ENCODE data around the gene WDR70.

WDR70 gene

DNA sequence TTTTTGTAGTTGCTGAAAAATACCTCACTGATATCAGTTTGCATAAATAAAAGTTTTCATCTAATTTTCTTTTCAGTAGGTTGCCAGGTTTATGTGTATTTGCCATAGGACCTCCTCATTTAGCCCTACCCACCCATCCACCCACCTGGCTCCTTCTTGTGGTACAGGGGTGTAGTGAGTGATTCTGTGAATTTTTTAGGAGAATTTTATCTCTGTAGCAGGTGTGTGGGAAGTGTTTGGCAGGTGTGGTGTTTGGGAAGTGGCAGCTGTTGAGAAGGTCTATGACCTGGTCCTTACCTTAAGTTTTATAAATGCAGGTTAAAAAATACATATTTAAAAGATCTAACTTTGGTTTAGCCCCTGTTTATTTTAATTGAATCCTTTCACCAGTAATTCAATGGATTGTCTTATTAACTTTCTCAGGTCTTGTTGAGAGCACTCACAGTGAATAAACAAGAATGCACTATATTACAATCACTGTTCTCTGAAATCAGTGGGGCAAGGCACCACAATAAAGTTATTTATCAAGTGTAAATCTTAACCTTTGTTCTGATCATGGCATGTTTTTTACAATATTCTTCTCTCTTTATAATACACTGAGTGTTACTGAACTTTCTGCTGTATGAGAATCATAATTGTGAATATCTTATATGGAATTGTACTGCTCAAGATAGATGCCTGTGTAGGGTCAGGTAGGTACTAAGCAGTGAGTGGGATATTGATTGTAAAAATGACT is 189.1 kb downstream of the WDR70 start:
- Histone ChIP-seq H3K4me3 (replicated peaks; ENCODE audit: low read depth, low read length) (no peak overlapping the region), H3K36me3 (ENCODE audit: control insufficient read depth, insufficient read depth, low read length) (no peaks in the 10 kb centered on the region), H3K27me3 (replicated peaks; ENCODE audit: control insufficient read depth, insufficient read depth, low read length) (no peaks in the 10 kb centered on the region)
- TF ChIP-seq, protein P1, sequence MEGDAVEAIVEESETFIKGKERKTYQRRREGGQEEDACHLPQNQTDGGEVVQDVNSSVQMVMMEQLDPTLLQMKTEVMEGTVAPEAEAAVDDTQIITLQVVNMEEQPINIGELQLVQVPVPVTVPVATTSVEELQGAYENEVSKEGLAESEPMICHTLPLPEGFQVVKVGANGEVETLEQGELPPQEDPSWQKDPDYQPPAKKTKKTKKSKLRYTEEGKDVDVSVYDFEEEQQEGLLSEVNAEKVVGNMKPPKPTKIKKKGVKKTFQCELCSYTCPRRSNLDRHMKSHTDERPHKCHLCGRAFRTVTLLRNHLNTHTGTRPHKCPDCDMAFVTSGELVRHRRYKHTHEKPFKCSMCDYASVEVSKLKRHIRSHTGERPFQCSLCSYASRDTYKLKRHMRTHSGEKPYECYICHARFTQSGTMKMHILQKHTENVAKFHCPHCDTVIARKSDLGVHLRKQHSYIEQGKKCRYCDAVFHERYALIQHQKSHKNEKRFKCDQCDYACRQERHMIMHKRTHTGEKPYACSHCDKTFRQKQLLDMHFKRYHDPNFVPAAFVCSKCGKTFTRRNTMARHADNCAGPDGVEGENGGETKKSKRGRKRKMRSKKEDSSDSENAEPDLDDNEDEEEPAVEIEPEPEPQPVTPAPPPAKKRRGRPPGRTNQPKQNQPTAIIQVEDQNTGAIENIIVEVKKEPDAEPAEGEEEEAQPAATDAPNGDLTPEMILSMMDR (IDR thresholded peaks at IDR 0.05; ENCODE audit: insufficient read depth, low read length, poor library complexity, severe bottlenecking) = no peak
- no peak for DNase-seq (ENCODE audit: extremely low read depth, insufficient read length)

DNA sequence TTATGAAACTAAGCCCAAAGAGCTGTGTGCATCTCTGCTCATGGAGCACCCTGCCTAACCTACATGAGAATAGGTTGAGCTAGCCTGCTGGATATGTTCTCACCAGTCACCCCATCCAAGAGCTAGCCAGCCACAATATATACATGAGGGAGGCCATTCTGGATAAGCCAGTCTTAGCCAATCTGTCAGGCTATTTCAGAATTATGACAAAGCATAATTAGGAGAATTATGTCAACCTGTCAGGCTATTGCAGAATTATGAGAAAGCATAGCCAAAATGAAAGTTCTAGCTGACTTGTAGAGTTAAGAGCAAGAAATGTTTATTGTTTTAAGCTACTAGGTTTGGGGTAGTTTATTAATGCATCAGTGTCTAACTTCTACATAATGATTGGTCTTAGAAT is 189.8 kb downstream of the WDR70 start:
- Histone ChIP-seq H3K4me3 (replicated peaks; ENCODE audit: low read depth, low read length) (no peak overlapping the region), H3K36me3 (ENCODE audit: control insufficient read depth, insufficient read depth, low read length) (no peaks in the 10 kb centered on the region), H3K27me3 (replicated peaks; ENCODE audit: control insufficient read depth, insufficient read depth, low read length) (no peaks in the 10 kb centered on the region)
- TF ChIP-seq, protein P1 (IDR thresholded peaks at IDR 0.05; ENCODE audit: insufficient read depth, low read length, poor library complexity, severe bottlenecking) = no peak
- no peak for DNase-seq (ENCODE audit: extremely low read depth, insufficient read length)

DNA sequence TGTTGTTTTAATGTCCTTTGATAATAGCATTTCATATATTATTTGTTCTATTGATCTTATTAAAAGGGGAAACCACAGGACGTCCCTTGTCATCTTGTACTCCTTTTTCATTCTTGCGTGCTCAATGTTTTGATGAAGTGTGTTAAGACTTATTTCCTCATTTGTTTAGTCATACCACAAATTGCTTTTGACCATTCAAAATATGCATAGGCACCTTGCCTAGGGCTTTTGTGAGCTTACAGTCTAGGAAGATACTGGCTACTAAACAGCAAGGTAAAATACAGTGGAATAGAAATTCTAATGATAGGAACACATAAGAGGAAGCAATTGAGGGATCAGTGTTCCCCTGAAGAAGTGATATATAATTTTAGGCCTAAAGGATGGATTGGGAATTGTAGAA is 190.3 kb downstream of the WDR70 start:
- DNase-seq (ENCODE audit: extremely low read depth, insufficient read length) = no peak
- Histone ChIP-seq H3K27me3 (replicated peaks; ENCODE audit: control insufficient read depth, insufficient read depth, low read length) (no peaks in the 10 kb centered on the region), H3K36me3 (ENCODE audit: control insufficient read depth, insufficient read depth, low read length) (no peaks in the 10 kb centered on the region), H3K4me3 (replicated peaks; ENCODE audit: low read depth, low read length) (no peak overlapping the region)
- TF ChIP-seq, protein P1 (IDR thresholded peaks at IDR 0.05; ENCODE audit: insufficient read depth, low read length, poor library complexity, severe bottlenecking) = no peak

GRCh38 chr5:37570597-37570996 is 191.5 kb downstream of the WDR70 start:
- DNase-seq (ENCODE audit: extremely low read depth, insufficient read length) = no peak
- Histone ChIP-seq H3K27me3 (replicated peaks; ENCODE audit: control insufficient read depth, insufficient read depth, low read length) (no peaks in the 10 kb centered on the region), H3K36me3 (ENCODE audit: control insufficient read depth, insufficient read depth, low read length) (no peaks in the 10 kb centered on the region), H3K4me3 (replicated peaks; ENCODE audit: low read depth, low read length) (no peak overlapping the region)
- TF ChIP-seq, protein P1 (IDR thresholded peaks at IDR 0.05; ENCODE audit: insufficient read depth, low read length, poor library complexity, severe bottlenecking) = no peak

DNA sequence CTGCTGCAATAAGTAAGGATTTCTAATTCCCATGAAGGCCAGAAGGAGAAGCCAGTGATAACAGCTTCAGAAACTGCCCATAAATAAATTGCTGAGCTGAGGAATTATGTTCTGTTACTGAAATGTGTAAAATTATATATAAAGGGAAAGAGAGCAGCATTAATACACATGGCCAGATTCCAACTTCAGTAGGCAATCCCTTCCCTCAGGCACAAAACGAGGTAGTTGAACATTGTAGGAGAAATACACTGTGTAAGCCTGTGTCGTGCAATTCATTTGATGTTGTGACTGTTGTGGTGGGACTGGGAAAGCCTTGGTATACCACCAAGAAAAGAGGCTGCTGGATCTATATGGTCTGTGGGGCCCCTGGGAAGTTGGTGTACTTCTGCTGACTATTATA is 192.9 kb downstream of the WDR70 start:
- no peak for DNase-seq (ENCODE audit: extremely low read depth, insufficient read length)
- TF ChIP-seq, protein P1 (IDR thresholded peaks at IDR 0.05; ENCODE audit: insufficient read depth, low read length, poor library complexity, severe bottlenecking) = no peak
- Histone ChIP-seq H3K4me3 (replicated peaks; ENCODE audit: low read depth, low read length) (no peak overlapping the region), H3K27me3 (replicated peaks; ENCODE audit: control insufficient read depth, insufficient read depth, low read length) (no peaks in the 10 kb centered on the region), H3K36me3 (ENCODE audit: control insufficient read depth, insufficient read depth, low read length) (no peaks in the 10 kb centered on the region)
